ENCODE data around the gene MMADHC.

DNA sequence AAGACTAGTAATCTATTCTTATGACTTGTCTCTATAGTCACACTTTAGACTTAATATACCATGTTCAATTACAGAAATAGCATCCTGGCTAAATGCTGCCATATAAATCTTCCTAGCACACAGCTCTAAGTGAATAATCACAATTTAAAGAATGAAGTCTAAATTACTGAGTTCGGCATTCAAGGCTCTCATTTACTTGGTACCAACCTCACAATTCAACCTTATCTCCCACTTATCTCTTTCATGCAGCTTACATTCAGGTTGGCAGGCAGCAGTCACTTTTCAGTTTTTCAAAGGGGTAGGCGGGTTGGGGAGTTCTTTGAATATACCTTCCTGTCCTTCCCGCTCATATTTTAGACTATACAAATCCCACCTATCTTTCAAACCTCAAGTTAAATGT is 1.5 kb downstream of the MMADHC start:
- TF ChIP-seq, protein P1, sequence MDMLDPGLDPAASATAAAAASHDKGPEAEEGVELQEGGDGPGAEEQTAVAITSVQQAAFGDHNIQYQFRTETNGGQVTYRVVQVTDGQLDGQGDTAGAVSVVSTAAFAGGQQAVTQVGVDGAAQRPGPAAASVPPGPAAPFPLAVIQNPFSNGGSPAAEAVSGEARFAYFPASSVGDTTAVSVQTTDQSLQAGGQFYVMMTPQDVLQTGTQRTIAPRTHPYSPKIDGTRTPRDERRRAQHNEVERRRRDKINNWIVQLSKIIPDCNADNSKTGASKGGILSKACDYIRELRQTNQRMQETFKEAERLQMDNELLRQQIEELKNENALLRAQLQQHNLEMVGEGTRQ (IDR thresholded peaks at IDR 0.05; ENCODE audit: low read depth, low read length): no peak
- TF ChIP-seq, protein P2, sequence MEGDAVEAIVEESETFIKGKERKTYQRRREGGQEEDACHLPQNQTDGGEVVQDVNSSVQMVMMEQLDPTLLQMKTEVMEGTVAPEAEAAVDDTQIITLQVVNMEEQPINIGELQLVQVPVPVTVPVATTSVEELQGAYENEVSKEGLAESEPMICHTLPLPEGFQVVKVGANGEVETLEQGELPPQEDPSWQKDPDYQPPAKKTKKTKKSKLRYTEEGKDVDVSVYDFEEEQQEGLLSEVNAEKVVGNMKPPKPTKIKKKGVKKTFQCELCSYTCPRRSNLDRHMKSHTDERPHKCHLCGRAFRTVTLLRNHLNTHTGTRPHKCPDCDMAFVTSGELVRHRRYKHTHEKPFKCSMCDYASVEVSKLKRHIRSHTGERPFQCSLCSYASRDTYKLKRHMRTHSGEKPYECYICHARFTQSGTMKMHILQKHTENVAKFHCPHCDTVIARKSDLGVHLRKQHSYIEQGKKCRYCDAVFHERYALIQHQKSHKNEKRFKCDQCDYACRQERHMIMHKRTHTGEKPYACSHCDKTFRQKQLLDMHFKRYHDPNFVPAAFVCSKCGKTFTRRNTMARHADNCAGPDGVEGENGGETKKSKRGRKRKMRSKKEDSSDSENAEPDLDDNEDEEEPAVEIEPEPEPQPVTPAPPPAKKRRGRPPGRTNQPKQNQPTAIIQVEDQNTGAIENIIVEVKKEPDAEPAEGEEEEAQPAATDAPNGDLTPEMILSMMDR (conservative IDR thresholded peaks at IDR 0.05; ENCODE audit: low read depth, low read length): no peak
- TF ChIP-seq MXI1 (IDR thresholded peaks at IDR 0.05; ENCODE audit: borderline replicate concordance, low read depth, low read length): no peak
- TF ChIP-seq MAZ (IDR thresholded peaks at IDR 0.05; ENCODE audit: borderline replicate concordance, low read depth, low read length): no peak
- no peak for TF ChIP-seq POLR2A (IDR thresholded peaks at IDR 0.05; ENCODE audit: low read depth, low read length)
- no peak for TF ChIP-seq FOS (IDR thresholded peaks at IDR 0.05; ENCODE audit: low read depth, low read length)
- no peak for TF ChIP-seq MAFK (IDR thresholded peaks at IDR 0.05; ENCODE audit: low read depth, low read length)
